HG03095 (cell line): Measurements from ENCODE around the gene CALHM1.
A peak's percentile ranks its signal among the peaks of the same experiment; 100 is the strongest.
"Not testable (repeated sequence)": the region's sequence is repeated elsewhere in the genome, so short reads cannot be mapped to it uniquely, and the experiment has no call there.

Experiments used
- ATAC-seq: cut with Tn5 transposase; IDR thresholded peaks from one replicate; pipeline ENCODE4 v1.9.1; 2021; ENCODE audit warnings: moderate library complexity; ENCODE audit not compliant: unreplicated experiment

Gene CALHM1

GRCh38 chr10:103458720-103459119 lies at the start of gene CALHM1:
Gene CALHM1 (minus strand): TSS chr10:103458900. CDS start chr10:103458751, 149 bp downstream.
- no peak for ATAC-seq

DNA sequence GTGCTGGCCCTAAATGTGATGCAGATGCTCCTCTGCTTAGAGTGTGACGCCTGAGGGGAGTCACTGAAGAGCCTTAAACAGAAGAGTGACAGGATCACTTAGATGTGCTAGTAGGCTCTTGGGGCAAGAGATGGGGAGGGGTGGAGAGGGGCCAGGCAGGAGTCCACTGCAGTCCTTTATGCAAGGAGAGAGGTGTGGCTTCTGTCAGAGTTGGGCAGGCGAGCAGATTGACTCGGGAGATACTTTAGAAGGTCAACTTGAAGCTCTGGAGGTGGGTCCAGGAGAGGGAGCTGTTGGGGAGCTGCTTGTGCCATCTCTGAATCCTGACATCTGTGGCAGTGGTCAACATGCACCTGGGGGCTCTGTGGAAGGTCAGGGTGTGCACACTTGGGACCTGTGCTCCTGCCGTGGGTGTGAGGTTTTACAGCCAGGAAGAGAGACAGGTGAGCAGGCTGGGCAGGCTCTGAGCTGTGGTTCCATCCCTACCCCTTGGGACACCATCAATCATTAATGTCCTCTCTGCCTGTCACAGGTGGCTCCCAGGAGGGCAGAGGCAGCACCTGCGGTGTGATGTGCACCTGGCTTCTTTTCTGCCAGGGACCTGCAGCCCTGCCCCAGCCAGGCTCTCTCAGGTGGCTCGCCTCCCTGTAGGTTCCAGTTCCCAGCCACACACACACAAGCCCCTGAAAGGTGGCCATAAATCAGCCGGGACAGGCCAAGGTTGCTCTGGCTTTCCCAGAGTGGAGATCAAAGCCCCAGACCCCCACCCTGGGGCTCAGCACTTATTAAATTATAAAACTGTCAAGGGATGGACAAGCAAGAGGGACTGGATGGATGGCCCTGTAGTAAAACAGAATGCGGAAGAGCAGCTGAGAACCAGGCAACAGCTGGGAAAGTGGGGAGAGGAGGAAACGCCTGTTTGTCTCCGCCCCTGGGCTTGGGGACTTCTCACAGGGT lies 48.8 kb upstream of the CALHM1 start:
- no peak for ATAC-seq

- ATAC-seq: no peak
Measured at GRCh38 chr10:103506061-103506460, 47.4 kb upstream of the CALHM1 start.

DNA sequence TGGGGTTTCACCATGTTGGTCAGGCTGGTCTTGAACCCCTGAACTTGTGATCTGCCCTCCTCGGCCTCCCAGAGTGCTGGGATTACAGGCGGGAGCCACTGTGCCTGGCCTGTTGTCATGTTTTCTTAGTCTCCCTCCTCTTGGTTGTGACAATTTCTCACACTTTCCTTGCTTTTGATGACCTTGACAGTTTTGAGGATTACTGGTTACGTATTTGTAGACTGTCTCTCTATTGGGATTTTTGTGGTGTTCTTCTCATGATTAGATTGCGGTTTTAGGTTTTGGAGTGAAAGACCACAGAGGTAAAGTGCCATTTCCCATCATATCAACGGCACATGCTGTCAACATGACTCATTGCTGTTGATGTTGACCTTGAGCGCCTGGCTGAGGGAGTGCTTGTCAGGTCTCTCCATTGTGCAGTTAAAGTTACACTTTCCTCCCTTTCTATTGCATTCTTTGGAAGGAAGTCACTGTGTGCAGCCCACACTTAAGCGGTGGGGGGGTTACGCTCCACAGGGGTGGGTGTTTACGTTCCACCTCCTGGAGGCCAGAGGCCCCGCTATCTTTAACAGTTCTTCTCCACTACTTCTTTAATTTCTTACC lies 45.6 kb upstream of the CALHM1 start:
- ATAC-seq: no peak

GRCh38 chr10:103503777-103504176 lies 45.1 kb upstream of the CALHM1 start:
- ATAC-seq: not testable (repeated sequence)

DNA sequence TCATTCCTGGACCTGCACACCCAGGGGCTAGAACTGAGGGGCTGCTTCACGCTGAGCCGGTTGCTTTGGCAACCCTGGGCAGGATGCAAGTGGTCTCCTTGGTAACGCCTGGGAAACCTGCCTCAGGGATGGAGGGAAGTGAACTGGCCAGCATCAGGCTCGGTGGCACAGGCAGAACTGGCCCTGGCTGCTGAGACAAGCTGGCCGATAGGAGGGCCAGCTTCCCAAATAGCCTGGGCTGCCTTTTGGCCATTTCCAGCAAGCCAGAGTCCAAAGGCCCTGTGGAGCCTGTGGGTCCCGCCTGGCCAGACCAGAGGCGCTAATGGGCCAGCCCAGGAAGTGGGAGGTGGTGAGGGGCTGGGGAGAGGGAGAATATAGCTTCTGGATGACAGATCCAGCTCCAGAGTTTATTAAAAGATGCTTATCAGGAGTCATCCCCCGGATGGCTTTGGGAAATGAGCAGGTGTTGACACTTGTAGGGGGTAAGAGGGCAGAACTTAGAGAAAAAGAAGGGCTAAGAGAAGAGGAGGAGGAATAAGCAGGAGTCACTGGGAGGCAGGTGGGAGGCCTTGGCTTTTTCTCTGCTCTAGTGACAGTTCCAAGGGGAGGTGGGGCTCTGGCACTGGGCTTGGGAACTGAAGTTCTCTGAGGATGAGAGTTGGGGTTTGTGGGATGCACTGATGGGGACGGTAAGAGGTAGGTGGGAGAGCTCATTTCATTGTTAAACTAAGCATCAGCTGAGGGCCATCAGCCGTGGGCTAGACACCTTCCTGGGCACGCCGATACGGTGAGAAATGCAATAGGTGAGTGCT lies 44.4 kb upstream of the CALHM1 start:
- no peak for ATAC-seq

DNA sequence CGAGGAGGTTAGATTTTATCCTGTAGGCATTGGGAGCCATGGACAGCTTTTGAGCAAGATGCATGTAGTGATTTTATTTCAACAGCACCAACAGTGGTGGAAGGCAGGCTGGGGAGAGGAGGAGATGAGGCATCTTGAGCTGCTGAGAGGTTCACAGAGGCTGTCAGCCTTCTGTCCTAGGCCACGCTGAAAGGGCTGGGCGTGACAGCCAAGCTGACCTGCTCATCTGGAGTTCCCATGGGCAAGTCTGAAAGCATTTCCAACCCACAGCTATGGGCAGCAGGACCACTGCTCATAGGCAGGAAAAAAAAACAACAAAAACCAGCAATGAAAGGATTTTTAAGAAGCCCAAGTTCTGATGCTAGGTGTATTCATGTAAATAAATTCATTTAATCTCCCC lies 42.5 kb upstream of the CALHM1 start:
- no peak for ATAC-seq

DNA sequence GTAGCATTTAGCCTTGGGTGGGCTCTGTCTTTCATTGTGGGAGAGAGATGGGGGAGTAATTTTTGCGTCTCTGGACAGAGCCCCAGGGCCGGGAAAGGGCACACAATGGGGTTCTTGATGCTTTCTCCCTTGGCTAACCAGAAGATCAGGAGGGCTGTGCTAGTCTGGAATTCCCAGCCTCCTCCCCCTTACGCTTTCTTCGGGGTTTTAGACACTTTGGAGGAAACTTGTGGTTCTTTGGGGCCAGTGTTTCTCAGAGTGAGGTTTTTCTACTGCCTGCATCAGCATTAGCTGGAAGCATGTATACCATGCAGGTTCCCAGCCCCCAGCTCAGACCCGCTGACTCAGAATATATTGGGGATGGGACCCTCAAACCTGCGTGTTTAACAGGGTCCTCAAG lies 41.8 kb upstream of the CALHM1 start:
- ATAC-seq: no peak

DNA sequence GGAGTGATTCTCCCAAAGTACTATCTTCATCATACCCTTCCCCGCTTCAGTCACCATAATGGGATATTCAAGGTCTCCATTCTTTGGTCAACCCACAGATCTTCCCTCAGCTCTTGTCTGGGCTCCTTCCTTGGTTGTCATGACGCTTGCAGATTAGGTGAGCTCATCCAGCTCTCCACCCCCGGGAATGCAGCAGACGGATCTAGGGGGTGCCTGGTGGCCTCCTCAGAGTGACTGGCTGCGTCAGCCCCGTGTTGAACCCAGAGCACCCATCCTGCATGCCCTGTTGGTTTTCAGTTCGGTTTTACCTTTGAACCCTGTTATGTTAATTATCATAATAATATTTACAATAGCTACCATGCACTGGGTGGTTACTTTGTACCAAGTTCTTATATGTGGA lies 41.2 kb upstream of the CALHM1 start:
- no peak for ATAC-seq

DNA sequence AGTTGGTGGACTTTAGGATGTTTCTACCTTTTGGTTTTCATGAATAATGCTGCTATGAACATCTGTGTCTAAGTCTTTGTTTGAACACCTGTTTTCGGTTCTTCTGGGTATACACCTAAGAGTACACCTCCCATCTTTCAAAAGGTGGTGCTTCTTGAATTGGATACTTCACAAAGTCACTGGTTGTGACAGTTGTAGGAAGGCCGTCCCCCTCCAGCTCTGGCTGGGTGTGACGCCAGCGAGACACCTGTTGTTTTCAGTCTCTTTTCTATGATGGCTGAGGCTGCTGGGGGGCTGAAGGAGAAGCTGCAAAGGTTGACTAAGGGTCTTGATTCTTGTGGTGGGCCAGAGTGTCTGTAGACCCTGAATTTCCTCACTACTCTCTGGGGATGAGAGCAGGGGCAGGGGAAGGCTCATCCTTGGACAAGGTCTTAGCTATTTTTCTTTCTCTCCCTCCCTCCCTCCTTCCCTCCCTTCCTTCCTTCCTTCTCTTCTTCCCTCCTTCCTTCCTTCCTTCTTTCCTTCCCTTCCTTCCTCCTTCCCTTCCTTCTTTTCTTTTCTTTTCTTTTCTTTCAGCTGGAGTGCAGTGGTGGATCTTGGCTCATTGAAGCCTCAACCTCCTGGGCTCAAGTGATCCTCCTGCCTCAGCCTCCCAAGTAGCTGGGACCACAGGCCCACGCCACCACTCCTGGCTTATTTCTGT lies 40.4 kb upstream of the CALHM1 start:
- no peak for ATAC-seq

DNA sequence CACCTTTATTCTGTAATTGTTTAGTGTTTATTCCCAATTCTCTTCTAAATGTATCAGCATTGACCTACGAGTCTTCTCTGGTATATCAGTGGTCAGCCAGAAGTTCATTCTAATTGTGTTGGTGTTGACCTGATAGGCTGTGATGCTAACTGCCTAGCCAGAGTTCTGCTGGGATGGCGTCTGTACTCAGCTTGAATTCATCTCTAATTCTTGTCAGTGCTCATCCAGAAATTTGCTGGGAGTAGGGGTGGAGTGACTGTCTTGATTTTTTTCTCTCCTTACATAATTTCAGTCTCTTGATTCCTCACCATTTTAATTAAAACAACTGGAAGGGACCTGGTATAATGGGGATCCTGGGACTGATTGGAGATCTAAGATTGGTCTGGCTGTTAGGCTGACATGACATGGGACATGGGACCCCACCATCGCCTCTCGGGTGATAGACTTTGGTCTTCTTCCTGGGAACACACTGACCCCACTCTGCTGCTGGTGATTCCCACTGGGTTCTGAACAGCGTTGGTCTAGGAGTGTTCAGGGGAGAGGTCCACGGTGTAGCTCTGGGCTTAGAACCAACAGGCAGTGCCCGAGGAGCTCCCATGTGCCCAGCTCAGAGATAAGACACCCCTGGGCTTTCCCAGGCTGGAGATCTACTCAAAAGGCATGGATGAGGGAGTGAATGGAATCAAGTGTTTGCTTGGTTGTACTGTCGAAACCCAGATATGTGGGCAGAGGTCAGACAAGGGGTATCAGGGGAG lies 38.6 kb upstream of the CALHM1 start:
- no peak for ATAC-seq

- ATAC-seq: no peak
Measured at GRCh38 chr10:103495321-103495720, 36.6 kb upstream of the CALHM1 start.

DNA sequence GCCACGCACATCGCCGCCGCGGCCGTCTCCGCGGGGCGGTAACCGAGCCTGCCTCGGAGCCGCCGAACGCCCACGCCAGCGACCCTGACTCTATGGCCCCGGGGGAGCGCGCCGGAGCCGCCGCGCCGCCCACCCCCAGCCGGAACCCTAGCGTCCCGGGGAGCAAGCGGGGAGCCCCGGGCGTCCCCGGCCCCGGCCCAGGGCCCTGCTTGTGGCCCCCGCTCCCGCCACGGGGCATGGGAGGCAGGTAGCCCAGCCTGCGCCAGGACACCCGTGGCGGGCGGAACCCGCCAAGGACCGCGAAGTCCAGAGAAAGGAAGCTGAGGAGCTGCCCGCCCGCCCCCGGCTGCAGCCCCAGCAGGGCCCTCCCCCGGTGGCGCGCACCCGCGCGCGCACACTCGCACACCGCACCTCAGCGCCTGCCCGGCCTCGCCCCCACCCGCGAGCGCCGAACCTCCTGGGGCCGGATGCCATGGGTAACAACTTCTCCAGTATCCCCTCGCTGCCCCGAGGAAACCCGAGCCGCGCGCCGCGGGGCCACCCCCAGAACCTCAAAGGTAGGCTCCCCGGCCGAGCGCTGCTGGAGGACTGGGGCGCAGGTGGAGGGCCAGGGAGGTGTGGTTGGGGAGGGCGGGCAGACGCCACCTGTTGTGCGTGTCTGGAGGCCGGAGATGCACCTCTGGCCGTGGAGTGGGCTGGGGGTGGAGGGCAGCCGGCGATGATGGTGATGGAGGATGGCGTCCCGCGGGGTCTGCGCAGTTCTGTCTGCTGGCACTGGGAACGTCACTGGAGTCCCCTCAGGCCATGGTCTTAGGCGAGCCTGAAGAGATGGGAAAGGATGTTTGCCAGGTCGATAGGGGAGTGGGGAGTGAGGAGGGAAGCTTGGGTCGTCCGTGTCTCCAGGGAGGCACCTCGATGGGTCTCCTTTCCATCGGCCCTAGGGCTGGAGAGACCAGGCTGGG lies 35.5 kb upstream of the CALHM1 start:
- ATAC-seq: no peak

- no peak for ATAC-seq
Measured at GRCh38 chr10:103493362-103493915, 34.7 kb upstream of the CALHM1 start, which contains the start of gene NEURL1. Gene NEURL1 (plus strand): TSS chr10:103493705. CDS start chr10:103494388, 683 bp downstream.

DNA sequence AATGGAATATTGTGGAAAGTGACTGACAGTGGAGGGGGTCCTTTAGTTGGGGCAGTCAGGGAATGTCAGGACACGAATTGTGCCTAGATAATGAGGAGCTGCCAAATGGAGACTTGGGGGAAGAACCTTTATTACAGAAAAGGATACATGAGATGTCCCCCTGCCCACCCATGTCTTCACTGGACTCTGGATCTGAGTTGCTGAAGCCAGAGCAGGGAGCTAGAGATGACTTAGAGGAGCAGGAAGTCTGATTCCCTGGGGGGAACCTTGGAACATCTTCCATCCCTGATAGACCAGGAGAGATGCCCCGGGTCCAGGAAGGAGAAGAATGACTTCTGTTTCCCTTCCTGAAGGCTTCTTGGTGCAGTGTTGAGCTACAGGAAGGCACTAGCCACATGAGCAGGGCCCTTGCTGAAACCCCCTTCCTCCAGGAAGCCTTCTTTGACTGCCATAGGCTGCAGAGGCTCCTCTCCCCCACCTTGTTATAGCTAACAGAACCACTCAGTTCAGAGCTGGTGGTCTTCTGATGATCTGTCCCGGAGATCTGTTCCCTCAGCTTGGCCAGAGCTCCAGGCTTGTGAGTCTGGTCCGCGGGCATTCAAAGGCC lies 34.1 kb upstream of the CALHM1 start:
- ATAC-seq: no peak

GRCh38 chr10:103491729-103492364 lies 33.1 kb upstream of the CALHM1 start:
- no peak for ATAC-seq

GRCh38 chr10:103490986-103491314 lies 32.2 kb upstream of the CALHM1 start:
- ATAC-seq: peak; percentile 24

DNA sequence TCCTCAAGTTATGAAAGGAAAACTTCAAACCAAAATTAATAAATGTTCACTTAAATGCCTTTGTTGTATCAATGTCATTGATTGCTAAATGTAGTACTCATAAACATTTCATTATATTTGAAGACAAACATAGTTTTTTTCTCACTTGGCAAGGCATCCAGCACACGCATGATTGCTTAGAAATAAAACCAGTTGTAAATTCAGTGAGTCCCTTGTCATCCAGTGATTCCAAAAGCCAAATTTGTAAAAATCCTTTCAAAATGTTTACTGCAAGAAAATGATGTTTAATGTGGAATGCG lies 28.7 kb upstream of the CALHM1 start:
- no peak for ATAC-seq
